ENCODE data around the gene ZSWIM8. TPM values are rescaled to one million over a fixed set of nuclear protein-coding genes. Genes with fewer than 3 reads are reported as not detected.

ZSWIM8 gene
- total and polyA plus RNA-seq, 2 experiments from 2014 or later: 20.5 to 30.4 TPM

DNA sequence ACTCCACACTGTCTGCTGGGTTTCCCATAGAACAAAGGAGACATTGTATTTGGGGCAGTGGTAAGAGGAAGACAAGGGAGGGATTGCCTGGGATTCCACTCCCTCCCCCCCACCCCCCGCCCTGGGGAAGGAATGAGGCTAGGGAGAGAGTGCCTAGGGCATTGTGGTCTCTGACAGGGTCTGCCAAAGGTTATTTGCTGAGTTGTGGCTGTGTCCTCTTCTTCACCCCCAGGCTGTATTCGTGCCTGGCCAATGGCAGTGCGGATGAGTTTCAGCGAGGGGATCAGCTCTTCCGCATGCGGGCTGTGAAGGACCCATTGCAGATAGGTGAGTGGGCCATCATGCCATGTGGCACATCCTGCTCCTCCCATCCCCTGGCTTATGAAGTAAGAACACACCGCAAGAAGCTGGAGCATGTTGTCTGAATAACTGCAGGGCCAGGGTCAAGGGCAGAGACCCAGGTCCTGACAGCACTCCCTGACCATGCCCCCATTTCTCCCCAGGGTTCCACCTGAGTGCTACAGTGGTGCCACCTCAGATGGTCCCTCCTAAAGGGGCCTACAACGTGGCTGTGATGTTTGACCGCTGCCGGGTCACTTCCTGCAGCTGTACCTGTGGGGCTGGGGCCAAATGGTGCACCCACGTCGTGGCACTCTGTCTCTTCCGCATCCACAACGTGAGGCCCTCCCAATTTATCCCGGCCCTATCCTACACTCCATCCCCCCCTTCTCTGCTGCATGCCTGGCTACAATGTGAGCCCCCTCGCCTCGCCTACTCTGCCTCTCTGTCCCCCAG, 3.7 kb downstream of the ZSWIM8 start:
- DNase-seq (ENCODE audit: low spot score) (no peak), ATAC-seq (no peak)
- Mint-ChIP-seq H3K27ac (no peak overlapping the region), H3K27me3 (ENCODE audit: insufficient read depth, low read depth, poor library complexity) (peaks cover 24% of the 10 kb centered on the region), H3K9me3 (no peaks in the 10 kb centered on the region), H3K4me1 (peaks cover 10% of the 10 kb centered on the region), H3K4me3 (no peak overlapping the region; the same call in 2 of the 3 replicates), H3K36me3 (ENCODE audit: low read depth) (peaks cover 28% of the 10 kb centered on the region)
- no peak for TF ChIP-seq CTCF (conservative IDR thresholded peaks at IDR 0.05; ENCODE audit: low read depth in 2 of 2)
- TF ChIP-seq REST (IDR thresholded peaks at IDR 0.05; ENCODE audit: unreplicated experiment): no peak
- no peak for TF ChIP-seq JUNB (IDR thresholded peaks at IDR 0.05; ENCODE audit: unreplicated experiment)
- TF ChIP-seq POLR2AphosphoS5 (IDR thresholded peaks at IDR 0.05; ENCODE audit: low read depth): no peak
- no peak for TF ChIP-seq ZNF114 (CRISPR knock-in tag; IDR thresholded peaks at IDR 0.05)
- TF ChIP-seq EZH2phosphoT487 (IDR thresholded peaks at IDR 0.05; ENCODE audit: unreplicated experiment): no peak
- Histone ChIP-seq H3K4me3 (no peak overlapping the region), H3K79me2 (replicated peaks; ENCODE audit: insufficient read depth) (peaks cover 18% of the 10 kb centered on the region; the same call in 1 of the 2 replicates), H3K27me3 (ENCODE audit: insufficient read depth) (no peaks in the 10 kb centered on the region), H2AFZ (no peak overlapping the region), H3K9me2 (ENCODE audit: insufficient read depth) (no peaks in the 10 kb centered on the region), H3F3A (replicated peaks; ENCODE audit: low read depth) (0 out of 2 replicates have a peak, but pooled peaks cover 10% of the 10 kb centered on the region), H3K36me3 (ENCODE audit: insufficient read depth) (no peaks in the 10 kb centered on the region; the same call in 1 of the 2 replicates), H3K4me2 (no peak overlapping the region), H3K4me1 (ENCODE audit: insufficient read depth) (peaks cover 6% of the 10 kb centered on the region; the same call in 1 of the 2 replicates), H4K20me1 (replicated peaks; ENCODE audit: insufficient read depth) (peaks cover 19% of the 10 kb centered on the region), H3K27ac (ENCODE audit: low read depth) (no peak overlapping the region)

DNA sequence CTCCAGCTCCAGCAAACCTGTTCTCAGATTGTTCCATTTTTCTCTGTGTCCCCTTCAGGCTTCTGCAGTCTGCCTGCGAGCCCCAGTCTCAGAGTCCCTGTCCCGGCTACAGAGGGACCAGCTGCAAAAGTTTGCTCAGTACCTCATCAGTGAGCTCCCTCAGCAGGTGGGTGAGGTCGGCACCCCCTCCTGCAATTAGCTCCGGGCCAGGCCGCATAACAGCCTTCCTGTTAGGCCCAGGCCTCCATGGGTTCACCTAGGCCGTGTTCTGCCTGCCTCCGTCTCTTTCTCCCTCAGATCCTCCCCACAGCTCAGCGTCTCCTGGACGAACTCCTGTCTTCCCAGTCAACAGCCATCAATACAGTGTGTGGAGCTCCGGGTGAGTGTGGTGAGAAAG, 4.3 kb downstream of the ZSWIM8 start:
- Histone ChIP-seq H4K20me1 (replicated peaks; ENCODE audit: insufficient read depth) (peaks cover 19% of the 10 kb centered on the region), H3K4me2 (no peak overlapping the region), H3K27ac (ENCODE audit: low read depth) (no peak overlapping the region), H3K79me2 (replicated peaks; ENCODE audit: insufficient read depth) (peaks cover 16% of the 10 kb centered on the region; the same call in 1 of the 2 replicates), H3K4me1 (ENCODE audit: insufficient read depth) (peaks cover 6% of the 10 kb centered on the region; the same call in 1 of the 2 replicates), H3K9me2 (ENCODE audit: insufficient read depth) (no peaks in the 10 kb centered on the region), H3K27me3 (ENCODE audit: insufficient read depth) (no peaks in the 10 kb centered on the region), H3F3A (replicated peaks; ENCODE audit: low read depth) (0 out of 2 replicates have a peak, but pooled peaks cover 10% of the 10 kb centered on the region), H3K4me3 (no peak overlapping the region), H2AFZ (no peak overlapping the region), H3K36me3 (ENCODE audit: insufficient read depth) (no peaks in the 10 kb centered on the region; the same call in 1 of the 2 replicates)
- no peak for ATAC-seq
- H3K27ac Mint-ChIP-seq: no peak overlapping the region
- no peaks in the 10 kb centered on the region for H3K9me3 Mint-ChIP-seq
- H3K36me3 Mint-ChIP-seq (ENCODE audit: low read depth): peaks cover 31% of the 10 kb centered on the region
- no peak for DNase-seq (ENCODE audit: low spot score)
- H3K4me3 Mint-ChIP-seq: no peak overlapping the region; the same call in 2 of the 3 replicates
- peaks cover 24% of the 10 kb centered on the region for H3K27me3 Mint-ChIP-seq (ENCODE audit: insufficient read depth, low read depth, poor library complexity)
- H3K4me1 Mint-ChIP-seq: peaks cover 10% of the 10 kb centered on the region
- no peak for TF ChIP-seq ZNF462 (CRISPR knock-in tag; IDR thresholded peaks at IDR 0.05)
- TF ChIP-seq STAT1 (IDR thresholded peaks at IDR 0.05; ENCODE audit: unreplicated experiment): no peak
- TF ChIP-seq NANOG (IDR thresholded peaks at IDR 0.05; ENCODE audit: borderline replicate concordance): no peak
- no peak for TF ChIP-seq ZNF114 (CRISPR knock-in tag; IDR thresholded peaks at IDR 0.05)

Data from GM23338 (cell line).